ENCODE results near the gene PIF1. TPM values are rescaled to one million over a fixed set of nuclear protein-coding genes. Genes with fewer than 3 reads are reported as not detected.

PIF1 gene
- polyA plus RNA-seq, 3 donors = 0.13 to 0.43 TPM; not detected in 1

GRCh38 chr15:64810497-64811326, 14.7 kb downstream of the PIF1 start:
- Histone ChIP-seq H3K4me2 (replicated peaks; ENCODE audit: extremely low read depth, low read length, poor library complexity, severe bottlenecking) (no peak overlapping the region), H3K36me3 (replicated peaks in 1 of 2; ENCODE audit: control insufficient read depth in 1 of 2, insufficient read depth in 2 of 2, low read length in 2 of 2) (no peaks in the 10 kb centered on the region), H3K9me3 (replicated peaks in 1 of 2; ENCODE audit: control insufficient read depth in 1 of 2, insufficient read depth in 1 of 2, low read length in 2 of 2) (no peaks in the 10 kb centered on the region), H3K4me1 (ENCODE audit: control insufficient read depth in 1 of 2, insufficient read depth in 2 of 2, low read length in 2 of 2) (peaks cover 3 to 9% of the 10 kb centered on the region in 2 donors), H3K79me2 (ENCODE audit: insufficient read depth, low read length) (no peaks in the 10 kb centered on the region), H3K4me3 (replicated peaks in 1 of 3; ENCODE audit: low read depth in 2 of 3, low read length in 3 of 3) (no peak overlapping the region), H2AFZ (ENCODE audit: insufficient read depth, low read depth, low read length, poor library complexity, severe bottlenecking) (no peak overlapping the region), H3K27ac (ENCODE audit: low read depth in 1 of 2, low read length in 2 of 2) (no peak overlapping the region), H4K20me1 (ENCODE audit: insufficient read depth, low read length) (no peaks in the 10 kb centered on the region), H3K27me3 (ENCODE audit: control insufficient read depth in 2 of 2, insufficient read depth in 2 of 2, low read length in 2 of 2) (peaks cover 0 to 4% of the 10 kb centered on the region in 2 donors), H3K9ac (ENCODE audit: insufficient read depth, low read length, poor library complexity, severe bottlenecking) (no peak overlapping the region)
- DNase-seq = no peak
- intact Hi-C loops (cut with micrococcal nuclease) = no loop called here
- Mint-ChIP-seq H3K27me3 (ENCODE audit: low read depth in 3 of 3) (peaks cover 0 to 21% (median 16%) of the 10 kb centered on the region in 3 donors), H3K36me3 (no peaks in the 10 kb centered on the region), H3K27ac (peak overlapping the region in 1 of 7 donors; percentile 58), H3K4me3 (peak overlapping the region in 1 of 2 donors; percentile 48), H3K4me1 (peaks cover 24% of the 10 kb centered on the region), H3K9me3 (no peaks in the 10 kb centered on the region)
- 92% methylated on average over 3 of the region's 6 CpGs for WGBS (ENCODE audit: insufficient coverage)
- no peak for TF ChIP-seq CTCF (IDR thresholded peaks at IDR 0.05)

GRCh38 chr15:64809649-64810496, 15.6 kb downstream of the PIF1 start:
- DNase-seq = peak; percentile 44 to 70 (median 70)

More at GRCh38 chr15:64809649-64810496, 15.6 kb downstream of the PIF1 start:
- Histone ChIP-seq H3K27ac (ENCODE audit: low read depth in 1 of 2, low read length in 2 of 2) (no peak overlapping the region), H2AFZ (ENCODE audit: insufficient read depth, low read depth, low read length, poor library complexity, severe bottlenecking) (no peak overlapping the region), H3K4me2 (replicated peaks; ENCODE audit: extremely low read depth, low read length, poor library complexity, severe bottlenecking) (no peak overlapping the region), H4K20me1 (ENCODE audit: insufficient read depth, low read length) (no peaks in the 10 kb centered on the region), H3K9me3 (replicated peaks in 1 of 2; ENCODE audit: control insufficient read depth in 1 of 2, insufficient read depth in 1 of 2, low read length in 2 of 2) (no peaks in the 10 kb centered on the region), H3K4me3 (replicated peaks in 1 of 3; ENCODE audit: low read depth in 2 of 3, low read length in 3 of 3) (no peak overlapping the region), H3K27me3 (ENCODE audit: control insufficient read depth in 2 of 2, insufficient read depth in 2 of 2, low read length in 2 of 2) (peaks cover 0 to 4% of the 10 kb centered on the region in 2 donors), H3K4me1 (ENCODE audit: control insufficient read depth in 1 of 2, insufficient read depth in 2 of 2, low read length in 2 of 2) (peaks cover 3 to 9% of the 10 kb centered on the region in 2 donors), H3K9ac (ENCODE audit: insufficient read depth, low read length, poor library complexity, severe bottlenecking) (no peak overlapping the region), H3K79me2 (ENCODE audit: insufficient read depth, low read length) (no peaks in the 10 kb centered on the region), H3K36me3 (replicated peaks in 1 of 2; ENCODE audit: control insufficient read depth in 1 of 2, insufficient read depth in 2 of 2, low read length in 2 of 2) (no peaks in the 10 kb centered on the region)
- Mint-ChIP-seq H3K4me1 (peaks cover 18% of the 10 kb centered on the region), H3K27ac (peak overlapping the region in 1 of 7 donors; percentile 58), H3K36me3 (no peaks in the 10 kb centered on the region), H3K27me3 (ENCODE audit: low read depth in 3 of 3) (peaks cover 0 to 21% (median 16%) of the 10 kb centered on the region in 3 donors), H3K9me3 (no peaks in the 10 kb centered on the region), H3K4me3 (peak overlapping the region in 1 of 2 donors; percentile 48)
- peak; percentile 95 for TF ChIP-seq CTCF (IDR thresholded peaks at IDR 0.05)
- intact Hi-C loops (cut with micrococcal nuclease) = loop anchor here in 1 of 2 donors (10.0 kb wide), 1 partner anchor 75 kb away; no protein-coding TSS in a partner anchor
- WGBS (ENCODE audit: insufficient coverage) = 11% methylated on average over 8 of the region's 14 CpGs

Measured in CD14-positive monocyte (primary cell).